Mesenchymal stem cell (in vitro differentiated cells and primary cell): Measurements from ENCODE around the gene NRF1.

ENCODE experiments used
- DNase-seq: peaks from one replicate; pipeline ENCODE4 v3.0.0-alpha.2; 2013
- H2AFZ ChIP-seq: one replicate; pipeline ENCODE4 v1.6.1; 2013; ENCODE audit warnings: low read depth, mild to moderate bottlenecking, control low read depth, inconsistent platforms, low read length, moderate library complexity
- H2AK5ac ChIP-seq: 2 replicates; pipeline ENCODE4 v1.6.1; 2013; ENCODE audit warnings: low read length, moderate library complexity, mild to moderate bottlenecking, inconsistent platforms; ENCODE audit not compliant: severe bottlenecking
- H2BK120ac ChIP-seq: one replicate; pipeline ENCODE4 v1.6.1; 2013; ENCODE audit warnings: low read depth, mild to moderate bottlenecking, inconsistent platforms, low read length, moderate library complexity
- H2BK12ac ChIP-seq, 2 experiments: one replicate each; pipeline ENCODE4 v1.6.1; 2013; ENCODE audit warnings: inconsistent platforms in 2 of 2, low read length in 2 of 2, mild to moderate bottlenecking in 2 of 2, moderate library complexity in 2 of 2, control low read depth in 1 of 2
- H2BK15ac ChIP-seq: one replicate; pipeline ENCODE4 v1.6.1; 2013; ENCODE audit warnings: mild to moderate bottlenecking, low read depth, inconsistent platforms; ENCODE audit not compliant: poor library complexity, severe bottlenecking
- H2BK5ac ChIP-seq: 2 replicates; pipeline ENCODE4 v1.6.1; 2013; ENCODE audit warnings: low read depth, mild to moderate bottlenecking, low read length, control low read depth, inconsistent platforms; ENCODE audit not compliant: poor library complexity, severe bottlenecking
- H3K14ac ChIP-seq, 2 experiments: one replicate each; pipeline ENCODE4 v1.6.1; 2013; ENCODE audit warnings: inconsistent platforms in 2 of 2, low read length in 2 of 2, control low read depth in 1 of 2, mild to moderate bottlenecking in 1 of 2, moderate library complexity in 1 of 2
- H3K18ac ChIP-seq, 2 experiments: one replicate each; pipeline ENCODE4 v1.6.1; 2013; ENCODE audit warnings: inconsistent platforms in 2 of 2, low read length in 2 of 2, control low read depth in 1 of 2, low read depth in 1 of 2, mild to moderate bottlenecking in 1 of 2
- H3K23ac ChIP-seq, 2 experiments: one replicate each; pipeline ENCODE4 v1.6.1; 2013; ENCODE audit warnings: inconsistent platforms in 2 of 2, low read length in 2 of 2, mild to moderate bottlenecking in 2 of 2, moderate library complexity in 2 of 2, control low read depth in 1 of 2
- H3K27ac ChIP-seq: 2 replicates; pipeline ENCODE4 v1.5.1; 2013; ENCODE audit warnings: mild to moderate bottlenecking, moderate library complexity, low read length, control low read depth, inconsistent platforms; ENCODE audit not compliant: poor library complexity, severe bottlenecking
- H3K27me3 ChIP-seq, 2 experiments: 2 replicates each; pipeline versions ENCODE4 v1.6.1 to v1.7.0; 2013; ENCODE audit warnings: low read length in 2 of 2, mild to moderate bottlenecking in 2 of 2, moderate library complexity in 2 of 2, control low read depth in 1 of 2, inconsistent platforms in 1 of 2; ENCODE audit not compliant: control insufficient read depth in 1 of 2, insufficient read depth in 1 of 2
- H3K36me3 ChIP-seq, 2 experiments: 2 replicates each; pipeline versions ENCODE4 v1.6.1 to v1.7.0; 2013; ENCODE audit warnings: low read length in 2 of 2, control low read depth in 1 of 2, inconsistent platforms in 1 of 2, low read depth in 1 of 2, mild to moderate bottlenecking in 1 of 2; ENCODE audit not compliant: insufficient read depth in 2 of 2, control insufficient read depth in 1 of 2
- H3K4ac ChIP-seq, 2 experiments: one replicate each; pipeline ENCODE4 v1.6.1; 2013; ENCODE audit warnings: inconsistent platforms in 2 of 2, low read length in 2 of 2, mild to moderate bottlenecking in 2 of 2, moderate library complexity in 2 of 2, control low read depth in 1 of 2, low read depth in 1 of 2
- H3K4me1 ChIP-seq: 2 replicates; pipeline ENCODE4 v1.6.1; 2013; ENCODE audit warnings: low read depth, low read length, control low read depth; ENCODE audit not compliant: control insufficient read depth, insufficient read depth
- H3K4me2 ChIP-seq: 2 replicates; pipeline ENCODE4 v1.6.1; 2013; ENCODE audit warnings: low read length, mild to moderate bottlenecking, inconsistent platforms; ENCODE audit not compliant: poor library complexity, severe bottlenecking
- H3K4me3 ChIP-seq, 2 experiments: 2 replicates each; pipeline versions ENCODE4 v1.5.1 to v1.7.0; 2013; ENCODE audit warnings: low read length in 2 of 2, mild to moderate bottlenecking in 2 of 2, control low read depth in 1 of 2, low read depth in 1 of 2; ENCODE audit not compliant: insufficient read depth in 1 of 2
- H3K79me1 ChIP-seq: replicated peaks from 2 replicates; pipeline ENCODE4 v1.6.1; 2013; ENCODE audit warnings: mild to moderate bottlenecking, control low read depth, low read length, inconsistent platforms; ENCODE audit not compliant: poor library complexity, severe bottlenecking
- H3K9ac ChIP-seq: 2 replicates; pipeline ENCODE4 v1.7.0; 2013; ENCODE audit warnings: mild to moderate bottlenecking, low read length, moderate library complexity
- H3K9me3 ChIP-seq: 2 replicates; pipeline ENCODE4 v1.7.0; 2013; ENCODE audit warnings: mild to moderate bottlenecking, low read length; ENCODE audit not compliant: control insufficient read depth
- H4K8ac ChIP-seq: one replicate; pipeline ENCODE4 v1.6.1; 2013; ENCODE audit warnings: inconsistent platforms, mild to moderate bottlenecking, low read length, moderate library complexity
- H4K91ac ChIP-seq: one replicate; pipeline ENCODE4 v1.6.1; 2013; ENCODE audit warnings: mild to moderate bottlenecking, low read length, inconsistent platforms
- WGBS: methylation state at CpG from one replicate; pipeline ENCODE4 v1.1.7; 2013; ENCODE audit warnings: mixed read lengths; 5-methylcytosine and 5-hydroxymethylcytosine counted together

Gene NRF1

GRCh38 chr7:129690701-129691100 lies 79.2 kb downstream of the NRF1 start:
- no peak overlapping the region for H3K23ac ChIP-seq
- WGBS = 78% methylated on average over 2 of the region's 4 CpGs
- no peak overlapping the region for H2BK120ac ChIP-seq
- H2AFZ ChIP-seq = no peak overlapping the region
- no peak for DNase-seq
- no peak overlapping the region for H3K27ac ChIP-seq
- H3K27me3 ChIP-seq = no peaks in the 10 kb centered on the region
- H2BK5ac ChIP-seq = no peak overlapping the region
- no peak overlapping the region for H3K18ac ChIP-seq
- H3K4ac ChIP-seq = no peak overlapping the region
- no peak overlapping the region for H3K9ac ChIP-seq
- no peak overlapping the region for H2BK15ac ChIP-seq
- H3K79me1 ChIP-seq = peaks cover 8% of the 10 kb centered on the region
- H3K4me1 ChIP-seq = no peaks in the 10 kb centered on the region
- no peaks in the 10 kb centered on the region for H3K9me3 ChIP-seq
- no peak overlapping the region for H2AK5ac ChIP-seq
- H3K36me3 ChIP-seq = peaks cover 10 to 54% of the 10 kb centered on the region in 2 experiments
- H3K4me2 ChIP-seq = no peak overlapping the region
- H4K8ac ChIP-seq = no peak overlapping the region
- H2BK12ac ChIP-seq = no peak overlapping the region
- H3K14ac ChIP-seq = no peak overlapping the region
- H3K4me3 ChIP-seq = no peak overlapping the region
- no peak overlapping the region for H4K91ac ChIP-seq

- Histone ChIP-seq H3K9me3 (no peaks in the 10 kb centered on the region), H2BK120ac (no peak overlapping the region), H4K8ac (no peak overlapping the region), H3K27me3 (no peaks in the 10 kb centered on the region), H4K91ac (no peak overlapping the region), H3K18ac (no peak overlapping the region), H2BK15ac (no peak overlapping the region), H3K36me3 (peaks cover 0 to 9% of the 10 kb centered on the region in 2 experiments), H3K4me2 (no peak overlapping the region), H3K4ac (no peak overlapping the region), H3K27ac (no peak overlapping the region), H3K14ac (no peak overlapping the region), H3K4me1 (no peaks in the 10 kb centered on the region), H3K9ac (no peak overlapping the region), H3K4me3 (no peak overlapping the region), H2BK5ac (no peak overlapping the region), H3K79me1 (peaks cover 4% of the 10 kb centered on the region), H3K23ac (no peak overlapping the region), H2AK5ac (no peak overlapping the region), H2AFZ (no peak overlapping the region), H2BK12ac (no peak overlapping the region)
- no peak for DNase-seq
- 95% methylated on average over 2 of the region's 3 CpGs for WGBS
Observed at GRCh38 chr7:129698516-129699418, 87.2 kb downstream of the NRF1 start.

DNA sequence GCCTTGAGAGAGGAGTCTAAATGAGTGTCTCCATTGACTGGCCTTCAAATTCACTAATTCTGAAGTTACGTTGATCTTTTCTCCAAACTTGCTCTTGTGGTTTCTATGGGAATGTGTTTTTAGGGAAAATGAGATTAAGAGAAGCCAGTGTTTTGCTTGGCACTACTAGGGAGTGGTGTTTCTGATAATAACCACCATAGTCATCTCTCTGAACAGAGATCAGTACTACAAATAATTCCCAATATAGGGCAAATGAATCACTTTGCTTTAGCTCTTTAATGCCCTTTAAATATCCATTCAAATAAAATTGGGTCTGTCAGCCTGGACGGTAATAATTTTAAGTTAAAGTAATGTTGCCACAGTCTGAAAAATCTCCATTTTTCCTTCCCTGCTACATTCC lies 90.8 kb downstream of the NRF1 start:
- Histone ChIP-seq H3K36me3 (peaks cover 9% of the 10 kb centered on the region in 2 experiments), H3K4ac (no peak overlapping the region), H3K9ac (no peak overlapping the region), H3K23ac (no peak overlapping the region), H4K91ac (no peak overlapping the region), H2AK5ac (no peak overlapping the region), H3K4me1 (no peaks in the 10 kb centered on the region), H3K18ac (no peak overlapping the region), H2AFZ (no peak overlapping the region), H3K27ac (no peak overlapping the region), H3K9me3 (no peaks in the 10 kb centered on the region), H2BK15ac (no peak overlapping the region), H4K8ac (no peak overlapping the region), H2BK5ac (no peak overlapping the region), H3K4me3 (no peak overlapping the region), H3K14ac (no peak overlapping the region), H3K4me2 (no peak overlapping the region), H3K27me3 (no peaks in the 10 kb centered on the region), H3K79me1 (peaks cover 6% of the 10 kb centered on the region), H2BK12ac (no peak overlapping the region), H2BK120ac (no peak overlapping the region)
- DNase-seq = no peak
- 100% methylated on average over 2 of the region's 2 CpGs for WGBS

GRCh38 chr7:129702761-129703338 lies 91.3 kb downstream of the NRF1 start:
- H3K4me2 ChIP-seq = no peak overlapping the region
- H2AK5ac ChIP-seq = no peak overlapping the region
- no peak overlapping the region for H3K23ac ChIP-seq
- peaks cover 9% of the 10 kb centered on the region in 2 experiments for H3K36me3 ChIP-seq
- no peak overlapping the region for H4K8ac ChIP-seq
- no peak overlapping the region for H3K4me3 ChIP-seq
- no peaks in the 10 kb centered on the region for H3K4me1 ChIP-seq
- H2BK5ac ChIP-seq = no peak overlapping the region
- H4K91ac ChIP-seq = no peak overlapping the region
- H3K27me3 ChIP-seq = no peaks in the 10 kb centered on the region
- H3K9me3 ChIP-seq = no peaks in the 10 kb centered on the region
- no peak overlapping the region for H3K27ac ChIP-seq
- H2BK12ac ChIP-seq = no peak overlapping the region
- no peak overlapping the region for H3K4ac ChIP-seq
- H2AFZ ChIP-seq = no peak overlapping the region
- no peak overlapping the region for H2BK15ac ChIP-seq
- no peak overlapping the region for H3K14ac ChIP-seq
- peaks cover 6% of the 10 kb centered on the region for H3K79me1 ChIP-seq
- DNase-seq = no peak
- 84% methylated on average over 2 of the region's 3 CpGs for WGBS
- no peak overlapping the region for H2BK120ac ChIP-seq
- no peak overlapping the region for H3K18ac ChIP-seq
- no peak overlapping the region for H3K9ac ChIP-seq
